ENCODE results near the gene STARD7. TPM values are rescaled to one million over a fixed set of nuclear protein-coding genes. Genes with fewer than 3 reads are reported as not detected.

STARD7 gene
- total RNA-seq, 1 experiment from 2014 or later = 224 TPM

DNA sequence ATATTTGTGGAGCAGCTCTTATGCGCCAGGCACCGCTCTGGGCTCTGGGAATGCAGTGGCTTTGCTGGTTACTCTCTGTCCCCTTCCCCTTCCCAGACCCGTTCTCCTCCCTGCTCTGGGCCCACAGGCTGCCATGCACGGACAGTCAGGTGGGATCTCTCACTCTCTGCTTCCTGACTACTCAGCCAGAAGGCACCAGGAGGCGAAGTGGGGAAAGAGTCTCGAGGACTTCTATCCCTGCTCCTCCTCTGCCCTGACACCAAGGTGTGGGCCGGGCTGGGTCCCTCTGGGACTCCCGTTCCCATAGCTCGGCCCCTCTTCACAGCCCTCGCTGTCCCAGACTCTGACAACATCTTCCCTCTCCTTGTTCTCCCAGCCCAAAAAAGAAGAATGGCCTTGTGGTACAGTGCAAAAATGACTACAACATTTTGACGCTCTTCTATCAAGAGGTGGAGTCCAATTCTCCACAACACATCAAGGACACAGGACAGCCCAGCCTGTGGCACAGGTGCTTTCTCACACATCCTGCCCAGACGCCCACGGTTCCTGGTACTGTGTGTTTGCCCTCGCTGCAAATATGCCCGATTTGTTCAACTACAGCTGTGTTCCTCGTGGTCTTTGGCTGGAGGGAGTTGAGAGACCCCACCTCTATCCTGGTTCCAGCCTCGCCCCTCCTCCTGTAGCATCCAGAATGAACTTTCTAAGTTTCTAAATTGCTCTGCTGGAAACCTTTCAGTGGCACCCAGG lies 49.4 kb downstream of the STARD7 start:
- Histone ChIP-seq H3K4me1 (no peaks in the 10 kb centered on the region), H3K27me3 (replicated peaks; ENCODE audit: control insufficient read depth, insufficient read depth, low read length) (no peaks in the 10 kb centered on the region), H3K36me3 (ENCODE audit: control insufficient read depth, insufficient read depth, low read length) (no peaks in the 10 kb centered on the region), H3K4me3 (ENCODE audit: low read depth, low read length) (no peak overlapping the region), H3K9me3 (no peaks in the 10 kb centered on the region)
- intact Hi-C loops (cut with micrococcal nuclease; ENCODE audit: unreplicated experiment) = no loop called here
- no peak for TF ChIP-seq CTCF (IDR thresholded peaks at IDR 0.05; ENCODE audit: insufficient read depth in 1 of 2, low read depth in 1 of 2, low read length in 1 of 2, severe bottlenecking in 1 of 2, unreplicated experiment in 1 of 2)
- DNase-seq = no peak
- Mint-ChIP-seq H3K9me3 (ENCODE audit: unreplicated experiment) (no peaks in the 10 kb centered on the region), H3K4me3 (ENCODE audit: unreplicated experiment) (no peak overlapping the region), H3K36me3 (ENCODE audit: insufficient read depth, unreplicated experiment) (no peaks in the 10 kb centered on the region), H3K27ac (ENCODE audit: unreplicated experiment) (no peak overlapping the region), H3K27me3 (ENCODE audit: insufficient read depth, unreplicated experiment) (no peaks in the 10 kb centered on the region), H3K4me1 (ENCODE audit: low read depth, unreplicated experiment) (peaks cover 7% of the 10 kb centered on the region)
- ChIA-PET CTCF (no interaction called here), POLR2A (no interaction called here)
- no TSS peak for BruUV-seq (replicated peaks)

- Histone ChIP-seq H3K9me3 (no peaks in the 10 kb centered on the region), H3K4me3 (ENCODE audit: low read depth, low read length) (no peak overlapping the region), H3K4me1 (no peaks in the 10 kb centered on the region), H3K36me3 (ENCODE audit: control insufficient read depth, insufficient read depth, low read length) (no peaks in the 10 kb centered on the region), H3K27me3 (replicated peaks; ENCODE audit: control insufficient read depth, insufficient read depth, low read length) (no peaks in the 10 kb centered on the region)
- H3K27me3 Mint-ChIP-seq (ENCODE audit: insufficient read depth, unreplicated experiment) = no peaks in the 10 kb centered on the region
- H3K4me3 Mint-ChIP-seq (ENCODE audit: unreplicated experiment) = no peak overlapping the region
- no peaks in the 10 kb centered on the region for H3K9me3 Mint-ChIP-seq (ENCODE audit: unreplicated experiment)
- H3K27ac Mint-ChIP-seq (ENCODE audit: unreplicated experiment) = no peak overlapping the region
- no peaks in the 10 kb centered on the region for H3K36me3 Mint-ChIP-seq (ENCODE audit: insufficient read depth, unreplicated experiment)
- ChIA-PET POLR2A (no interaction called here), CTCF (no interaction called here)
- intact Hi-C loops (cut with micrococcal nuclease; ENCODE audit: unreplicated experiment) = no loop called here
- no peak for TF ChIP-seq CTCF (IDR thresholded peaks at IDR 0.05; ENCODE audit: insufficient read depth in 1 of 2, low read depth in 1 of 2, low read length in 1 of 2, severe bottlenecking in 1 of 2, unreplicated experiment in 1 of 2)
- no TSS peak for BruUV-seq (replicated peaks)
- no peak for DNase-seq
- H3K4me1 Mint-ChIP-seq (ENCODE audit: low read depth, unreplicated experiment) = peaks cover 7% of the 10 kb centered on the region
Measured at GRCh38 chr2:96158554-96158940, 50.1 kb downstream of the STARD7 start.

GRCh38 chr2:96157649-96158553 lies 50.7 kb downstream of the STARD7 start:
- H3K4me3 ChIP-seq (ENCODE audit: low read depth, low read length) = no peak overlapping the region
- ChIA-PET CTCF (no interaction called here), POLR2A (no interaction called here)
- Mint-ChIP-seq H3K27ac (ENCODE audit: unreplicated experiment) (no peak overlapping the region), H3K9me3 (ENCODE audit: unreplicated experiment) (no peaks in the 10 kb centered on the region), H3K4me1 (ENCODE audit: low read depth, unreplicated experiment) (peaks cover 7% of the 10 kb centered on the region), H3K27me3 (ENCODE audit: insufficient read depth, unreplicated experiment) (no peaks in the 10 kb centered on the region), H3K4me3 (ENCODE audit: unreplicated experiment) (no peak overlapping the region), H3K36me3 (ENCODE audit: insufficient read depth, unreplicated experiment) (no peaks in the 10 kb centered on the region)
- intact Hi-C loops (cut with micrococcal nuclease; ENCODE audit: unreplicated experiment) = no loop called here
- no peaks in the 10 kb centered on the region for H3K4me1 ChIP-seq
- no peaks in the 10 kb centered on the region for H3K36me3 ChIP-seq (ENCODE audit: control insufficient read depth, insufficient read depth, low read length)
- TF ChIP-seq CTCF (IDR thresholded peaks at IDR 0.05; ENCODE audit: insufficient read depth in 1 of 2, low read depth in 1 of 2, low read length in 1 of 2, severe bottlenecking in 1 of 2, unreplicated experiment in 1 of 2) = no peak
- DNase-seq = no peak
- no TSS peak for BruUV-seq (replicated peaks)
- no peaks in the 10 kb centered on the region for H3K9me3 ChIP-seq
- no peaks in the 10 kb centered on the region for H3K27me3 ChIP-seq (replicated peaks; ENCODE audit: control insufficient read depth, insufficient read depth, low read length)
